GM11168 (cell line): ENCODE results near the gene PTMS.
"Not testable (repeated sequence)": the region's sequence is repeated elsewhere in the genome, so short reads cannot be mapped to it uniquely, and the experiment has no call there.

Experiments used
- in situ Hi-C: fragments of 300-500 bp; cut with MboI; formaldehyde crosslinking; loops from one replicate; pipeline ENCODE4 v1.12.0; 2022; ENCODE audit warnings: low sequenced_read_pairs; ENCODE audit not compliant: unreplicated experiment

Gene PTMS

GRCh38 chr12:6765634-6766581 lies at the start of gene PTMS:
TSS of gene PTMS (plus strand) at chr12:6766363. CDS start at chr12:6766706, 343 bp downstream.
- in situ Hi-C loops = no loop called here

GRCh38 chr12:6716874-6717437 lies 49.2 kb upstream of the PTMS start:
- in situ Hi-C loops = no loop called here

GRCh38 chr12:6722863-6723262 lies 43.3 kb upstream of the PTMS start:
- in situ Hi-C loops = no loop called here

GRCh38 chr12:6723607-6724408 lies 42.4 kb upstream of the PTMS start, which contains the start of gene COPS7A:
TSS of gene COPS7A (plus strand) at chr12:6724046. CDS start at chr12:6724657, 611 bp downstream.
- in situ Hi-C loops = no loop called here

GRCh38 chr12:6724409-6724797 lies 41.8 kb upstream of the PTMS start:
- in situ Hi-C loops = no loop called here

- in situ Hi-C loops = no loop called here
Observed at GRCh38 chr12:6725350-6725749, 40.8 kb upstream of the PTMS start.

- in situ Hi-C loops = no loop called here
Observed at GRCh38 chr12:6729186-6729585, 37.0 kb upstream of the PTMS start.

GRCh38 chr12:6730169-6730568 lies 36.0 kb upstream of the PTMS start:
- in situ Hi-C loops = no loop called here

- in situ Hi-C loops = no loop called here
Observed at GRCh38 chr12:6734506-6735387, 31.4 kb upstream of the PTMS start.

- in situ Hi-C loops = no loop called here
Observed at GRCh38 chr12:6735448-6736191, 30.5 kb upstream of the PTMS start.

GRCh38 chr12:6736754-6737153 lies 29.4 kb upstream of the PTMS start:
- in situ Hi-C loops = no loop called here

- in situ Hi-C loops = not testable (repeated sequence)
Observed at GRCh38 chr12:6742080-6742479, 24.1 kb upstream of the PTMS start.

- in situ Hi-C loops = no loop called here
Observed at GRCh38 chr12:6742834-6743233, 23.3 kb upstream of the PTMS start.

GRCh38 chr12:6743300-6743699 lies 22.9 kb upstream of the PTMS start:
- in situ Hi-C loops = not testable (repeated sequence)

- in situ Hi-C loops = no loop called here
Observed at GRCh38 chr12:6745741-6746525, 20.2 kb upstream of the PTMS start.

GRCh38 chr12:6747216-6747615 lies 18.9 kb upstream of the PTMS start:
- in situ Hi-C loops = no loop called here

GRCh38 chr12:6748761-6749160 lies 17.4 kb upstream of the PTMS start:
- in situ Hi-C loops = no loop called here

- in situ Hi-C loops = loop anchor here (5.0 kb wide), 1 partner anchor 62 kb away; no protein-coding TSS in a partner anchor
Observed at GRCh38 chr12:6750506-6750905, 15.7 kb upstream of the PTMS start.
